Activated CD4-positive, alpha-beta T cell treated with anti-CD3 and anti-CD28 coated beads, Interleukin-2, amount 10 ng/mL, durations not matched to agents 24 days and 14 days (primary cell): Measurements from ENCODE around the gene DGCR6L. TPM values are rescaled to one million over a fixed set of nuclear protein-coding genes. Genes with fewer than 3 reads are reported as not detected.
"Not testable (repeated sequence)": the region's sequence is repeated elsewhere in the genome, so short reads cannot be mapped to it uniquely, and the experiment has no call there.

Experiments
- DNase-seq: peaks from one replicate; pipeline ENCODE4 v3.0.0; 2022
- H3K27ac Mint-ChIP-seq: one replicate; pipeline ENCODE4 v1.8.0; 2022; ENCODE audit warnings: mild to moderate bottlenecking, mixed read lengths
- H3K27me3 Mint-ChIP-seq: one replicate; pipeline ENCODE4 v1.8.0; 2022; ENCODE audit warnings: mixed read lengths
- H3K36me3 Mint-ChIP-seq: one replicate; pipeline ENCODE4 v1.8.0; 2022; ENCODE audit warnings: low read depth, mild to moderate bottlenecking, mixed read lengths
- H3K4me1 Mint-ChIP-seq: one replicate; pipeline ENCODE4 v1.8.0; 2021; ENCODE audit warnings: mixed read lengths
- H3K4me3 Mint-ChIP-seq: one replicate; pipeline ENCODE4 v1.8.0; 2022; ENCODE audit warnings: mild to moderate bottlenecking, moderate library complexity, mixed read lengths
- H3K9me3 Mint-ChIP-seq: one replicate; pipeline ENCODE4 v1.8.0; 2021; ENCODE audit warnings: mixed read lengths
- intact Hi-C: fragments of 100-400 bp; cut with micrococcal nuclease; formaldehyde crosslinking; loops from one replicate; pipeline ENCODE4 v1.15.1; 2023
- total RNA-seq: library from RNA; stranded (reverse); gene quantifications from 2 replicates; pipeline ENCODE4 v1.2.3, GENCODE V29; 2022

Gene DGCR6L
- total RNA-seq, 1 donor from 2014 or later: 37.2 TPM

DNA sequence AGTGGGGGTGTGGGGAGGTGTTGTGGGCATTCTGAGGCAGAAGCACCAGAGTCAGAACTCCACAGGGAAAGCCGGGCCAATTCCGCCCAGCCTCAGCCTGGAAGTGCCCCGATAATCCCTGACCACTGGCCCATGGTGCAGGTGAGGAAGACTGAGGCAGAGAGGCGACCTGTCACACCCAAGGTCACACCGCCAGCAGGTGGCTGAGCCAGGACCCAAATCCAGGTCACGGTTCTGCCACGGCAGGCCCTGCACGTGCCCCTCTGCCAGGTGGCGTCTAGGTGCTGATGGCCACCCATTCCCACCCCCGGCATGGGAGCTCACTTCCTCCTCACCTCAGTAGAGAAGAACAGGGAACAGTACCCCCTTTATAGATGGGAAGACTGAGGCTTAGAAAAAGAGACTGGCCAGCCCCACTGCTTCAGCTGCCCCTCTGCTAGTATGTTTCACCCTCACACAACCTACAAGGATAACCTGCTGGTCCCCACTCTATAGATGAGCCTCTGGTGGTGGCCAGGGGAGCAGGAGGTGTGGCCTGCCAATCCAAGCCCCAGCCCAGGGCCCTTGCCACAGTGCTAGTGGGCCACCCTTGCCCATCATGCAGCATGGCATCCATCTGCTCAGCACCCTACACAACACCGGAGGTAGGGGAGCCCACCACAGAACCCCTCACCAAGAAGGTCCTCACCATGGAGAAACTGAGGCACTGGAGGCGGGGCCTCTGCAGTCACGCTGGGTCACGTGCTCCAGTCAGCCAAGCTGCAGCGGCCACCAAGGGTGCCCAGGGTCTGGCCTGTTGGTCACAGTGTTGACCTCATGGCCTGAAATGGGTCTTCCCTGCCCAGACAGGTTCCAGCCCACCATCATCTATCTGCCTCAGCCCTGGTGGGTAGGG is 53.8 kb downstream of the DGCR6L start:
- H3K9me3 Mint-ChIP-seq, H3K27me3 Mint-ChIP-seq, DNase-seq, H3K4me1 Mint-ChIP-seq, H3K36me3 Mint-ChIP-seq, H3K27ac Mint-ChIP-seq, H3K4me3 Mint-ChIP-seq: not testable (repeated sequence)
- intact Hi-C loops: loop anchor here (5.0 kb wide), 1 partner anchor 109 kb away; no protein-coding TSS in a partner anchor

DNA sequence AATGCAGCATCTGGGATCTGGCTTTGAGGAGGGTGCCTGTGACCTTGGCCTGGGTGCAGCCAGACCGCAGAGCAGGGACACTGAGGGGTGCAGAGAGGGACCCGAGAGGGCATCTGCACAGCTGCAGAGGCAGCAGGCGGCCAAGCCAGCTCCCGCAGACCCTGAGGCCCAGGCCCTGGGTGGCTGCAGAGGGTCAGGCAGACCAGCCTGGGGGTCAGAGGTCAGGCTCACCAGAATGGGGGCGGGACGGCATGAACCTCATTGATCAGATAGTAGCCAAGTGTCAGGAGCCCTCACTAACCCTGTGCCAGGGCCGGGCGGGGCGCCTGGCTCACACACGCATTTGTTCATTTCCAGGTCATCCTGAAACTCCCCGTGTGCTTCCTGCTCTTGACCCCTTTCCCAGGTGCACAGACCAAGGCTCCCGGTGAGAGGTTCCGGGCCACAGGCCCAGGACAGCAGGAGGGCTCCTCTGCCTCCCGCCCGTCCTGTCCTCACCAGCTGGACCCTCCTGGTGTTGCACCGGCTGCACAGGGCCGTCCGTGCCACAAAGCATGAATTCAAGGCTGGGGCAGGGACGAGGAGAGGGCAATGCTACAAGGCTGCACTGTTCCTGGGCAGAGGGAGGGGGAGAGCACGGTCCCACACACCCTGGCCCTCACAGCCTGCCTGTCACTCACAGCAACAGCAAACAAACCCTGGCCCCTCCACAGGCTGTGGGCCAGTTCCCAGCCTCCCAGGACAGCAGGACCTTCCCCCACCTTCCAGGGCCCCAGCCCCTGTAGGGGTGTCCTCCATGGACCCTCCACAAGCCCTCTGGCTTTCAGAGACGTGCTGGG is 55.0 kb downstream of the DGCR6L start:
- H3K27ac Mint-ChIP-seq: no peak overlapping the region
- intact Hi-C loops: loop anchor here (5.0 kb wide), 1 partner anchor 108 kb away; no protein-coding TSS in a partner anchor
- H3K9me3 Mint-ChIP-seq: no peaks in the 10 kb centered on the region
- DNase-seq: no peak
- H3K36me3 Mint-ChIP-seq: no peaks in the 10 kb centered on the region
- H3K4me3 Mint-ChIP-seq: no peak overlapping the region
- H3K27me3 Mint-ChIP-seq: peaks cover 3% of the 10 kb centered on the region
- H3K4me1 Mint-ChIP-seq: peaks cover 2% of the 10 kb centered on the region

Other genes starting within 250 kb of the DGCR6L start
- 73.2 and 74.2 TPM in 2 replicates for gene DGCR8, start 239.8 kb downstream of the DGCR6L start, total RNA-seq
- 488 and 500 TPM in 2 replicates for gene RANBP1, start 204.0 kb downstream of the DGCR6L start, total RNA-seq
- 125 and 135 TPM in 2 replicates for gene TRMT2A, start 202.8 kb downstream of the DGCR6L start, total RNA-seq
- gene ZDHHC8, start 188.3 kb downstream of the DGCR6L start, total RNA-seq: 95.2 and 100 TPM in 2 replicates
- 0.14 TPM in 1 of 2 replicates, not detected in the other for gene CCDC188, start 169.0 kb downstream of the DGCR6L start, total RNA-seq
- 1.6 and 1.7 TPM in 2 replicates for gene RTN4R, start 51.7 kb downstream of the DGCR6L start, total RNA-seq
- gene ZNF74, start 74.1 kb upstream of the DGCR6L start, total RNA-seq: 15.6 and 17.0 TPM in 2 replicates
- 0.16 and 0.33 TPM in 2 replicates for gene SCARF2, start 117.8 kb upstream of the DGCR6L start, total RNA-seq
- 16.9 and 17.7 TPM in 2 replicates for gene KLHL22, start 175.7 kb upstream of the DGCR6L start, total RNA-seq
- gene MED15, start 187.6 kb upstream of the DGCR6L start, total RNA-seq: 113 and 117 TPM in 2 replicates